ENCODE results near the gene SERINC5. TPM values are rescaled to one million over a fixed set of nuclear protein-coding genes. Genes with fewer than 3 reads are reported as not detected.

SERINC5 gene
- polyA plus RNA-seq, 1 of the 3 experiments (the other 2 are of a cell fraction): 4.5 TPM

- TF ChIP-seq CTCF (IDR thresholded peaks at IDR 0.05) (no peak), GABPA (IDR thresholded peaks at IDR 0.05; ENCODE audit: low read depth) (no peak), RXRA (IDR thresholded peaks at IDR 0.05; ENCODE audit: borderline replicate concordance, low read depth) (no peak), JUND (IDR thresholded peaks at IDR 0.05) (no peak), USF1 (IDR thresholded peaks at IDR 0.05; ENCODE audit: borderline replicate concordance, low read depth) (no peak), SMC3 (IDR thresholded peaks at IDR 0.05; ENCODE audit: low read depth, low read length) (no peak)
Measured at GRCh38 chr5:80299601-80300000, 43.8 kb upstream of the SERINC5 start (continued).

- no peak overlapping the region for H3K4me2 ChIP-seq
- ChIA-PET POLR2A (no interaction called here), CTCF (interaction anchor here (0.6 to 1.5 kb wide), 4 partner anchors 9 to 1131 kb away, joined by 3 to 5 read pairs (median 4); no protein-coding TSS in a partner anchor)
- no peak overlapping the region for H3K4me3 ChIP-seq (ENCODE audit: low read depth in 2 of 2, low read length in 1 of 2)
- H3K79me2 ChIP-seq (ENCODE audit: insufficient read depth): no peaks in the 10 kb centered on the region
- H3K9me3 ChIP-seq: no peaks in the 10 kb centered on the region
- TF ChIP-seq IRF3 (IDR thresholded peaks at IDR 0.05; ENCODE audit: low read depth, low read length) (no peak), ELF1 (IDR thresholded peaks at IDR 0.05) (no peak), POLR2AphosphoS5 (IDR thresholded peaks at IDR 0.05; ENCODE audit: low read depth, low read length) (no peak), RFX5 (IDR thresholded peaks at IDR 0.05; ENCODE audit: low read length) (no peak), TEAD4 (IDR thresholded peaks at IDR 0.05; ENCODE audit: borderline replicate concordance, insufficient read depth) (no peak), MAX (IDR thresholded peaks at IDR 0.05; ENCODE audit: low read depth) (no peak), SMC3 (IDR thresholded peaks at IDR 0.05; ENCODE audit: low read depth, low read length) (no peak), PBX3 (IDR thresholded peaks at IDR 0.05) (no peak), ZBTB33 (IDR thresholded peaks at IDR 0.05; ENCODE audit: borderline replicate concordance, low read depth) (no peak), NFIC (IDR thresholded peaks at IDR 0.05; ENCODE audit: borderline replicate concordance) (no peak), FOXJ3 (CRISPR knock-in tag; IDR thresholded peaks at IDR 0.05) (no peak), GATA2 (CRISPR knock-in tag; IDR thresholded peaks at IDR 0.05) (no peak), TAF1 (IDR thresholded peaks at IDR 0.05; ENCODE audit: borderline replicate concordance, low read depth, low read length) (no peak), EP300 (IDR thresholded peaks at IDR 0.05; ENCODE audit: borderline replicate concordance in 1 of 2, low read depth in 1 of 2, low read length in 1 of 2) (no peak)
- no peaks in the 10 kb centered on the region for H3K4me1 ChIP-seq (ENCODE audit: control insufficient read depth in 1 of 2, insufficient read depth in 2 of 2, low read depth in 1 of 2, low read length in 1 of 2)
- no peaks in the 10 kb centered on the region for H3F3A ChIP-seq (replicated peaks; ENCODE audit: insufficient read depth)
- no peaks in the 10 kb centered on the region for H4K20me1 ChIP-seq (ENCODE audit: insufficient read depth)
- H2AFZ ChIP-seq (ENCODE audit: low read depth): no peak overlapping the region
- no peaks in the 10 kb centered on the region for H3K36me3 ChIP-seq (replicated peaks in 1 of 2; ENCODE audit: control insufficient read depth in 1 of 2, insufficient read depth in 2 of 2, low read length in 1 of 2)
- H3K9ac ChIP-seq: no peak overlapping the region
- H3K9me2 ChIP-seq: no peaks in the 10 kb centered on the region
- WGBS (ENCODE audit: low lambda C conversion rate): 45% methylated on average over 6 of the region's 6 CpGs
- H3K27me3 ChIP-seq (ENCODE audit: insufficient read depth): no peaks in the 10 kb centered on the region
- DNase-seq: no peak
- H3K27ac ChIP-seq (ENCODE audit: low read depth in 2 of 2, low read length in 1 of 2): no peak overlapping the region
Measured at GRCh38 chr5:80296121-80296520, 40.3 kb upstream of the SERINC5 start.
